ENCODE results near the gene TMSB10.

DNA sequence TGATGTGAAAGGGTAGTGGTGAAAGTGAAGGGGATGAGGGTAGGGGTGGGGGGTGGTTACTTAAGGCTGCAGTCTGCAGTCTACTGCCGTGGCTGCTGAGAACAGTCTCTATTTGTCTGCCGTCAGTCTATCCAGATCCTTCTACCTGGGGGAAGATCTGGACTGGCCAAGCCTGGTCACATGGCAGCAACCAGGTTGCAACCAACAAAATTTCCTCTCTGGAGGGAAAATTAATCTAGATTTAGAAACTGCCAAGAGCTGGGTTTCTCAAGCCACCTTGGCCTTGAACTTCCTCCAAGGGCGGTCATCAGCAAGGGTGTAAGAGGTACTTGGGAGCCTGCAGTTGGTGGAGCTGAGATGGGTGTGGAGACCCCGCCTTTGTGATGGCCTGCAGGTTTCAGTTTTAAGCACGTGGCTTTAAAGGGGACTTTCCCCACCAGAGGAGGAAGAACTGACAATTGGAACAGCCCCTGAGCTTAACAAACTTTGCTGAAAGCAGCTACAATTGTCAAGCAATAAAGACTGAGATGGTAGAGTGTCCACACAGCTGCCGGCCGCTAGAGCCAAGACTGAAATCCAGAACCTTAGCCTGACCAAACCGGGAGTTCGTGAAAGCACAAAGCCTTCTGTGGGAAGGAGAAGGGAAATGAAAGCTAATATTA is 34.1 kb downstream of the TMSB10 start:
- TF ChIP-seq, protein P1, sequence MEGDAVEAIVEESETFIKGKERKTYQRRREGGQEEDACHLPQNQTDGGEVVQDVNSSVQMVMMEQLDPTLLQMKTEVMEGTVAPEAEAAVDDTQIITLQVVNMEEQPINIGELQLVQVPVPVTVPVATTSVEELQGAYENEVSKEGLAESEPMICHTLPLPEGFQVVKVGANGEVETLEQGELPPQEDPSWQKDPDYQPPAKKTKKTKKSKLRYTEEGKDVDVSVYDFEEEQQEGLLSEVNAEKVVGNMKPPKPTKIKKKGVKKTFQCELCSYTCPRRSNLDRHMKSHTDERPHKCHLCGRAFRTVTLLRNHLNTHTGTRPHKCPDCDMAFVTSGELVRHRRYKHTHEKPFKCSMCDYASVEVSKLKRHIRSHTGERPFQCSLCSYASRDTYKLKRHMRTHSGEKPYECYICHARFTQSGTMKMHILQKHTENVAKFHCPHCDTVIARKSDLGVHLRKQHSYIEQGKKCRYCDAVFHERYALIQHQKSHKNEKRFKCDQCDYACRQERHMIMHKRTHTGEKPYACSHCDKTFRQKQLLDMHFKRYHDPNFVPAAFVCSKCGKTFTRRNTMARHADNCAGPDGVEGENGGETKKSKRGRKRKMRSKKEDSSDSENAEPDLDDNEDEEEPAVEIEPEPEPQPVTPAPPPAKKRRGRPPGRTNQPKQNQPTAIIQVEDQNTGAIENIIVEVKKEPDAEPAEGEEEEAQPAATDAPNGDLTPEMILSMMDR (IDR thresholded peaks at IDR 0.05) = no peak
- no peak for TF ChIP-seq EZH2 (IDR thresholded peaks at IDR 0.05; ENCODE audit: borderline replicate concordance, insufficient read depth, low read depth, low read length, poor library complexity, severe bottlenecking)

Data from B cell (primary cell).